Measurements from ENCODE around the gene PTPN2.
A peak's percentile ranks its signal among the peaks of the same experiment; 100 is the strongest.

PTPN2 gene

GRCh38 chr18:12841070-12841469, 43.0 kb downstream of the PTPN2 start:
- in situ Hi-C loops (cut with HindIII; ENCODE audit: low pct_ligation_motif_present, low pct_unique_long_range_greater_than_20kb, low sequenced_read_pairs), result no loop called here
- DNase-seq, result no peak

GRCh38 chr18:12840382-12840781, 43.7 kb downstream of the PTPN2 start:
- no peak for DNase-seq
- in situ Hi-C loops (cut with HindIII; ENCODE audit: low pct_ligation_motif_present, low pct_unique_long_range_greater_than_20kb, low sequenced_read_pairs), result no loop called here

- no peak for DNase-seq
- in situ Hi-C loops (cut with HindIII; ENCODE audit: low pct_ligation_motif_present, low pct_unique_long_range_greater_than_20kb, low sequenced_read_pairs), result no loop called here
These were observed 44.4 kb downstream of the PTPN2 start for GRCh38 chr18:12839526-12840196.

GRCh38 chr18:12839057-12839525, 44.9 kb downstream of the PTPN2 start:
- in situ Hi-C loops (cut with HindIII; ENCODE audit: low pct_ligation_motif_present, low pct_unique_long_range_greater_than_20kb, low sequenced_read_pairs), result no loop called here

GRCh38 chr18:12838178-12838634, 45.8 kb downstream of the PTPN2 start:
- DNase-seq, result peak; percentile 87
- in situ Hi-C loops (cut with HindIII; ENCODE audit: low pct_ligation_motif_present, low pct_unique_long_range_greater_than_20kb, low sequenced_read_pairs), result no loop called here

More at GRCh38 chr18:12839057-12839525, 44.9 kb downstream of the PTPN2 start:
- no peak for DNase-seq

- in situ Hi-C loops (cut with HindIII; ENCODE audit: low pct_ligation_motif_present, low pct_unique_long_range_greater_than_20kb, low sequenced_read_pairs), result no loop called here
- peak; percentile 14 for DNase-seq
These were observed 46.3 kb downstream of the PTPN2 start for GRCh38 chr18:12837747-12838146.

- no peak for DNase-seq
- in situ Hi-C loops (cut with HindIII; ENCODE audit: low pct_ligation_motif_present, low pct_unique_long_range_greater_than_20kb, low sequenced_read_pairs), result no loop called here
These were observed 47.5 kb downstream of the PTPN2 start for GRCh38 chr18:12836551-12836950.

GRCh38 chr18:12828116-12829051, 55.7 kb downstream of the PTPN2 start:
- no peak for DNase-seq
- in situ Hi-C loops (cut with HindIII; ENCODE audit: low pct_ligation_motif_present, low pct_unique_long_range_greater_than_20kb, low sequenced_read_pairs), result no loop called here

- no peak for DNase-seq
- in situ Hi-C loops (cut with HindIII; ENCODE audit: low pct_ligation_motif_present, low pct_unique_long_range_greater_than_20kb, low sequenced_read_pairs), result no loop called here
These were observed 56.4 kb downstream of the PTPN2 start for GRCh38 chr18:12827588-12827987.

GRCh38 chr18:12825230-12825629, 58.8 kb downstream of the PTPN2 start:
- no peak for DNase-seq
- in situ Hi-C loops (cut with HindIII; ENCODE audit: low pct_ligation_motif_present, low pct_unique_long_range_greater_than_20kb, low sequenced_read_pairs), result no loop called here

GRCh38 chr18:12823892-12824291, 60.1 kb downstream of the PTPN2 start:
- in situ Hi-C loops (cut with HindIII; ENCODE audit: low pct_ligation_motif_present, low pct_unique_long_range_greater_than_20kb, low sequenced_read_pairs), result no loop called here
- DNase-seq, result no peak

GRCh38 chr18:12821408-12821807, 62.6 kb downstream of the PTPN2 start:
- DNase-seq, result no peak
- in situ Hi-C loops (cut with HindIII; ENCODE audit: low pct_ligation_motif_present, low pct_unique_long_range_greater_than_20kb, low sequenced_read_pairs), result no loop called here

- in situ Hi-C loops (cut with HindIII; ENCODE audit: low pct_ligation_motif_present, low pct_unique_long_range_greater_than_20kb, low sequenced_read_pairs), result no loop called here
- DNase-seq, result no peak
These were observed 63.5 kb downstream of the PTPN2 start for GRCh38 chr18:12820506-12820905.

- in situ Hi-C loops (cut with HindIII; ENCODE audit: low pct_ligation_motif_present, low pct_unique_long_range_greater_than_20kb, low sequenced_read_pairs), result no loop called here
- DNase-seq, result no peak
These were observed 64.2 kb downstream of the PTPN2 start for GRCh38 chr18:12819841-12820240.

- no peak for DNase-seq
- in situ Hi-C loops (cut with HindIII; ENCODE audit: low pct_ligation_motif_present, low pct_unique_long_range_greater_than_20kb, low sequenced_read_pairs), result no loop called here
These were observed 64.7 kb downstream of the PTPN2 start for GRCh38 chr18:12819322-12819721.

- in situ Hi-C loops (cut with HindIII; ENCODE audit: low pct_ligation_motif_present, low pct_unique_long_range_greater_than_20kb, low sequenced_read_pairs), result no loop called here
- no peak for DNase-seq
These were observed 65.8 kb downstream of the PTPN2 start for GRCh38 chr18:12818243-12818642.

GRCh38 chr18:12816451-12816850, 67.6 kb downstream of the PTPN2 start:
- in situ Hi-C loops (cut with HindIII; ENCODE audit: low pct_ligation_motif_present, low pct_unique_long_range_greater_than_20kb, low sequenced_read_pairs), result no loop called here
- no peak for DNase-seq

GRCh38 chr18:12811191-12811950, 72.7 kb downstream of the PTPN2 start:
- in situ Hi-C loops (cut with HindIII; ENCODE audit: low pct_ligation_motif_present, low pct_unique_long_range_greater_than_20kb, low sequenced_read_pairs), result no loop called here
- no peak for DNase-seq

All from ACHN (cell line).